ENCODE data around the gene ARHGAP28.
"Not testable (repeated sequence)": the region's sequence is repeated elsewhere in the genome, so short reads cannot be mapped to it uniquely, and the experiment has no call there.

ARHGAP28 gene

DNA sequence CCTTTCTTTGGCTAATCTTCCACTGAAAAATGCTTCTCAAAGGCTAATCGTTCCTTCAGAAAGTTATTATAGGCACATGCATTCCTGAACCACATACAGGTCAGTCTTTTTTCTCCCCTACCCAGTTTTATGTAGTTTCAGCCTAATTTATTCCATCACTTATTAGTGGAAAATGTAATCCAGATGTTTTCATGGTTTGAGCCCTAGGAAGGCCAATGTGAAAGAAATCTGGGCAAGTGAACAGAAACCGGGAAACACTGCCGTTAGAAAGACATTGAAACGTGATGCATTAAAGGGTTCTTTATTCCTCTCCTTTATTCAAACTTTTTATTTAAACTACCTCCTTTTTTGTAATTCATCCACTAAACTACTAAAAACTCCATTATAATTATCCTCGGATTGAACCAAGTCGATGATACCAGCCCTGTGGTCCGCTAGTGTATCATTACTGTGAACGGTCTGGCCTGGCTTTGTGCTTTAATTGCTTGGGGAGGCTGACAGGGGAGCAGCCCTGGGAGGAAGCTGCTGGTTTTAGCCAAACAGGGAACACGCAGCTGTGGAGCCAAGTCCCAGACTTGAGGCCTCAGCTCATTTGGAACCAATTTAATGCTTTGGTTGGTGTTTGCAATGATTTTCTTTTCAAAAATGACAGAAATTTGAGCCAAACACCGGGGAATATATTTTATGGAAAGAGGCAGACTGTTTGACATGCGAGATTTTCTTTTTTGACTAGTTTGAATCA lies 149.2 kb downstream of the ARHGAP28 start:
- no peak for DNase-seq

- DNase-seq: no peak
These were observed 150.1 kb downstream of the ARHGAP28 start for GRCh38 chr18:6879508-6880195.

GRCh38 chr18:6881034-6881820 lies 151.7 kb downstream of the ARHGAP28 start:
- DNase-seq: no peak

DNA sequence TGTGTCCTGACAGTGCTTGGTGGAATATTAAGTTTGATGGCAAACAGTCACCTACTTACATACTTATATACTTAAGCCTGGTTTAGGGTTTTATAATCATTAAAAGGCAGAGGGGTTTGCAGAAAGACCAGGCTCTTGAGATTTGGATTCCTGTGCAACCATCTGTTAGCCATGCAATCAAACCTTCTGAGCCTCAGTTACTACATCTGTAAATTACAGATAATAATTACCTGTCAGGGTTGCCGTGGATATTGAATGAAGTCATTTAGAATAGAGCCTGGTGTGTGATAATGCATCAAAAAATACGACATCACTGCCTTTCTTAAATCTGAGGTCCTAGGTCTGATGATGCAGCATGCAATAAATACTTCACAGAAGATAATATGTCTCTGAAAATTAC lies 152.9 kb downstream of the ARHGAP28 start:
- DNase-seq: no peak

DNA sequence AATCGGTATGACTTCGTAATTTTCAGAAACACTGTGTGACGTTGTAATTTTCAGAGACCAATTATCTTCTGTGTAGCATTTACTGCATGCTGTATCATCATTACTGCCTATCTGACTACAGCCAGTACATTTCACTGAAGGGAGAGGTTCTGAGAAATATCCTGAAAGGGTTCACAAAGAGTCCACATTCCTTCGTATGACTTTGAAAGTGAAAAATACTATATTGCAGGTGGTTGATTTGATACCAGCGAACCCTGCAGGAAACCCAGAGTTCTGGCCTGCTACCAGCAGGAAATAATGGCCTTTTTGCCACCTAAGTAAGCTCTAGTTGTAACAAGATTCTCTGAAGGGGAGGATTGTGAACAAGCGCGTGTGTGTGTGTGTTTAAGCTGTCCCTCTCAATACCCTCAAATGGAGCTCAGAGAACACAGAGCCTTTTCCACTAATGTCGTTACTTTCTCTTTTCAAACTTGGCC lies 155.5 kb downstream of the ARHGAP28 start:
- no peak for DNase-seq

DNA sequence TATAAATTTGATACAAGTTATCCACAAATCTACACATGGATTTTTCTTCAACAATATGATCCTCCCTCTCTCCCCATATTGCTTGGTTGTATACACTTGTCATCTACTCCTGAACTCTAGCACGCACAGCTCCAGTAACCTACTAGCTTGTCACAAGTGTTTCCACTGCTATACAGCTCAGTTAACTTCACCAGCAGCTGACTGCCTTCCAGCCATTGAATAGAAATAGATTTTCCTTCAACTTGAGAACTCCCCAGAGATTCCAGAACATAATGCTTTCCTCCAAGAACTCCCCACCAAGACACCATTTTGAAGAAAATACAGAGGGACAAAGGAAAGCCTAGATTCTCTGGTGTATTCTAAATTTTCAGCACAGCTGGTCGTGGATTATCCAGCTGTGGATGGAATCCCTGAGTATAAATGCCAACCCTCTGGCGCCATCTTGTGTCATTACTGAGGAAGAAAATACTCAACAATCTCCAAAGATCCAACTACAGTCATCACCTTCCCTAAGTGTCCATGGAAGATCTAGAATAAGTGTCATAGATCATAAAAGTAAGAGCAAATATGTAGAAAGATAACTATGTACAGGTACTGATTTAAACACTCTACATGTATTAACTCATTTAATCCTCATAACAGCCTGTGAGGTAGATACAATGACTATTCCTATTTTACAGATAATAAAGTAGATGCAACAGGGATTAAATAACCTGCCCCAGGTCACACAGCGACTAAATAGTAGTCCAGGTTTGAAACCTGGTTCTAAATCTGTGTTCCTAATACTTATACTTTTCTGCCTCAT lies 156.7 kb downstream of the ARHGAP28 start:
- peak; percentile 63 for DNase-seq

GRCh38 chr18:6886797-6887330 lies 157.3 kb downstream of the ARHGAP28 start:
- no peak for DNase-seq

DNA sequence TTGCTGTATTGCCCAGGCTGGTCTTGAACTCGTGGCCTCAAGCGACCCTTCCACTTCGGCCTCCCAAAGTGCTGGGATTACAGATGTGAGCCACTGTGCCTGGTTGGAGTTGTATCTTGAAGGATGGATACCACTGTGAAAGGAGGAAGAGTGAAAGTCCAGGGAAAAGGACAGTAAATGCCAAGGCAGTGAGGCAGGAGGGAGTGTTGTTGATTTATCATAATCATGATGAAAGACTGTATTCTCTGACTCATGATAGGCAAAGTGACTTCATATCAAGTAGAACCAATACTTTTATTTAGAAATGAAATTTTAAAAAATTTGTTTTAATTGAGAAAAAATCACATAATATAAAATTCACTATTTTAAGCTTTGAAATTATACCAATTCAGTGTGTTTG lies 162.3 kb downstream of the ARHGAP28 start:
- DNase-seq: no peak

GRCh38 chr18:6901286-6901926 lies 171.9 kb downstream of the ARHGAP28 start:
- no peak for DNase-seq

GRCh38 chr18:6917072-6917471 lies 187.6 kb downstream of the ARHGAP28 start:
- no peak for DNase-seq

GRCh38 chr18:6920099-6920955 lies 190.8 kb downstream of the ARHGAP28 start:
- peak; percentile 47 for DNase-seq

DNA sequence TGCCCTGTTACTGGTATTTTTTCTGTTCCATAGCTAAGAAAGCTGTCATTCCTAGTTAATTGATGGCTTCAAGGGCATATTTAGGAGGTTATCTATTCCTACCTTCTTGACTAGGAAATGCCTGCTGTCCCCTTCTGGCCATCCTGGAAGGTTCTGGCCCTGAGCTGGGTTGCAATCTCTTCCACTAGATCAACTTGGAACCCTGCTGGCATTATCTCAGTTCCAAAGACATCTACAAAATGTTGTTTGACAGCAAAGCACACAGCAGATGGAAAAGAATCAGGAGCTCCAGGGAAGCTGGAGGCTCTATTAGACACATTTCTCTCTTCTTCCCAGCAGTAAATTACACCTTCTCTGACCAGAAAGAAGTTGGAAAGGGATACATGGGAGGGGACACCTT lies 192.1 kb downstream of the ARHGAP28 start:
- no peak for DNase-seq

DNA sequence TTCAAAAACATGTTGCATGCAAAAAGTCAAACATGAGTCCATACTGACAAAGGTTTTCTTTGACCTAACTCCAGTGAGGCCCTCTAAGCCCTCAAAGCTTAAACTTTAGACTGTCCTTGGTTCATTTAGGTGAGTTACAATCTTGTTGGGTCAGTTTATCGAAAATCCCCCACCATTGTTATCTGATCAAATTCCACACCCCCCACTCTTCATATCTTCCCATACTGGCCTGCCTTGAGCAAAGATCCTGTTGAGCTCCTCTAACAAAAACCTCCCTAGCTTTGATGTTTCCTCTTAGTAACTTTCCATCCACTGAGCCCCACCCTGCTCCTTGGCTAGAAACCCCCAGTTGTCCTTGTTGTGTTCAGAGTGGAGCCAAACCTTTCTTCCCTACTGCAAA lies 193.7 kb downstream of the ARHGAP28 start:
- no peak for DNase-seq

GRCh38 chr18:6927153-6927552 lies 197.6 kb downstream of the ARHGAP28 start:
- DNase-seq: no peak

DNA sequence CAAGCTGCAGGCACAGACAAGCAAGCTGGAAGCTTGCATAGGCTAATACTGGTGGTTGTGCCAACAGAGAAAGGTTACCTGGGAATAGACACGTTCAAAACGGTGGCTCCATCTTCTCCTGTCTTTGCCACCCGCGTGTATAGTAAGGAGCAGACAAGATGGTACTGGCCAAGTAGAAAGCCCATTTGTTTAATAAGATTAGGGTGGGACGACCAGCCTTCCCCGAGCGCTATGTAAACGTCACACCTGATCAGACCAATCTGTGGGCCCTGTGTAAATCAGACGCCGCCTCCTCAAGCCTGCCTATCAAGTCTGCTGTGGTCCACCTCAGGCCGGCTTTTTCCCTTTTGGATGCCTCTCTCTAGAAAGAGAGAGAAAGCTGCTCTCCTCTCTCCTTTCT lies 198.8 kb downstream of the ARHGAP28 start:
- DNase-seq: no peak

DNA sequence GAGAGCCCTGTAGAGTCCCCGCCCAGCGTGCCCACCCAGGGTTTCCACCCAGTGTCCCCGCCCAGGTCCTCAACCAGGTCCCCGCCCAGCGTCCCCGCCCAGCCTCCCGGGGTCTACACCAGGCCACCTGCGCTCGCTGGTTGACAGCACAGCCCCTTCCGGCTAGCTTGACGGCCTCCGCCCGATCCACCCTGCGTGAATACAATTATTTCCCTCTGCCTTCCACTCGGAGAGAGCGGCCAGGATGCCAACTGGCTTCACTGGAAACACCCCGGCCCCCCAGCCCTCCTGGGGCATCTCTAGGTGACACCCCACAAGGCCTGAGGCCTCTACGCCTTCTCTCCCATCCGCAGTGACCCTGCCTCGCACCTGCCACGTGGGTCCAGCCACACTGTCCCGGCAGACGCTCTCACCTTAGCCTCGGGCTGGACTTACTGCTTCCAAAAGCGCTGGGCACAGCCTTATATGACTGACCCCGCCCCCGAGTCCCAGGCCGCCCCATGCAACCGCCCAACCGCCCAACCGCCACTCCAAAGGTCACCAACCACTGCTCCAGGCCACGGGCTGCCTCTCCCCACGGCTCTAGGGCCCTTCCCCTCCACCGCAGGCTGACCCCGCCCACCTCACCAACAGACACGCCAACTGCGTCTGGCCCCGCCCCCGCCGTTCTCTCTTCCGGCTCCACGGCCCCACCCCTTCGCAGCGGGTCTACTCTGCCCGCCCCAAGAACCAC lies 200.0 kb downstream of the ARHGAP28 start:
- no peak for DNase-seq

DNA sequence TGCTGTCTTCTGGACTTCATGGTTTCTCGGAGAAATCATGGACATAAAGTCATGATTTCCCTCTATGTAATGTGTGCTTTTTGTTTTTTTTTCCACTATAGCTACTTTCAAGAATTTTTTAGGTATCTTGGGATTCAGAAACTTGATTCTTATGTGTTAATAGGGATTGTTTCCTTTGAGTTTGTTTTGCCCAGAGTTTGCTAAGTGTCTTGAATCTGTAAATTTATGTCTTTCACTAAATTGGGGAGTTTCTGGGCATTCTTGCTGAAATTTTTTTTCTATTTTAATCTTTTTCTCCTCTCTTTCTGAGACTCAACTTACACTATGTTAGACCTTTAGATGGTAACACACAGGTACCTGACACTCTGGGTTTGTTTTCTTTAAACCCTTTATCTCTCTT lies 205.3 kb downstream of the ARHGAP28 start:
- DNase-seq: no peak

GRCh38 chr18:6938003-6938402 lies 208.5 kb downstream of the ARHGAP28 start:
- no peak for DNase-seq

DNA sequence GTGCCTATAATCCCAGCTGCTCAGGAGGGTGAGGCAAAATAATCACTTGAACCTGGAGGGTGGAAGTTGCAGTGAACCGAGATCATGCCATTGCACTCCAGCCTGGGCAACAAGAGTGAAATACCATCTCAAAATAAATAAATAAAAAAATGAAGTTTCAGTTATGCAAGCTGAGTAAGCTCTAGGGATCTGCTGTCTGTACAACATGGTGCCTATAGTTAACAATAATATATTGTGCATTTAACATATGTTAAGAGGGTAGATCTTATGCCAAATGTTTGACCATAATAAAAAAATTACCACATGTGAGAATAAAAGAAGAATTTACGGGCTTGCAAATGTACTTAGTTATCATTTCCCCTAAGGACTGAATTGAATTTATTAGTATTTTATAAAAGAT lies 208.9 kb downstream of the ARHGAP28 start:
- not testable (repeated sequence) for DNase-seq

DNA sequence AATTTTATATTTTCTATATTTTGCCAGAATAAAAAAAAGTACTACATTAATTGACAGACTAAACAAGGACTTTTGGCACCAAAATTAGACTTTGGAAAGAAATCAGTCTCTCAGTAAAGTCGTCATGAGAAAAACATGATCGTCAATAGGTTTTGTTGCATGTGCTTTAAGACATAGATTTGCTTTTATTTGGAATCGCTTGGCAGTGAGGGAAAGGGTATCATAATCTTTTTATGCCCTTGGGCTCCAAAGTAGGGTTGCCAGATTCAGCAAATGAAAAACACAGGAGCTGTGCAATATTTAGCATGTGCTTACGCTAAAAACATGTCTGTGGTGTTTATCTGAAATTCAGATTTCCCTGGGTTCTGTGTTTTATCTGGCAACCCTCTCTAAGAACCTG lies 210.5 kb downstream of the ARHGAP28 start:
- no peak for DNase-seq
